ENCODE results near the gene MDP1.

Gene MDP1

GRCh38 chr14:24253936-24254335, 38.1 kb upstream of the MDP1 start:
- no peak for DNase-seq (ENCODE audit: low read depth)
- H3K4me3 ChIP-seq (ENCODE audit: low read depth, low read length), result no peak overlapping the region
- TF ChIP-seq CTCF (IDR thresholded peaks at IDR 0.05; ENCODE audit: low read depth, low read length) (no peak), MYC (IDR thresholded peaks at IDR 0.05; ENCODE audit: low read depth, low read length) (no peak), POLR2A (IDR thresholded peaks at IDR 0.05; ENCODE audit: extremely low read depth, insufficient read length) (no peak), MAX (IDR thresholded peaks at IDR 0.05; ENCODE audit: low read depth, low read length) (no peak)

GRCh38 chr14:24252289-24253124, 36.6 kb upstream of the MDP1 start:
- no peak overlapping the region for H3K4me3 ChIP-seq (ENCODE audit: low read depth, low read length)
- DNase-seq (ENCODE audit: low read depth), result no peak
- TF ChIP-seq CTCF (IDR thresholded peaks at IDR 0.05; ENCODE audit: low read depth, low read length) (no peak), MAX (IDR thresholded peaks at IDR 0.05; ENCODE audit: low read depth, low read length) (no peak), POLR2A (IDR thresholded peaks at IDR 0.05; ENCODE audit: extremely low read depth, insufficient read length) (no peak), MYC (IDR thresholded peaks at IDR 0.05; ENCODE audit: low read depth, low read length) (no peak)

- no peak overlapping the region for H3K4me3 ChIP-seq (ENCODE audit: low read depth, low read length)
- TF ChIP-seq POLR2A (IDR thresholded peaks at IDR 0.05; ENCODE audit: extremely low read depth, insufficient read length) (no peak), CTCF (IDR thresholded peaks at IDR 0.05; ENCODE audit: low read depth, low read length) (no peak), MYC (IDR thresholded peaks at IDR 0.05; ENCODE audit: low read depth, low read length) (no peak), MAX (IDR thresholded peaks at IDR 0.05; ENCODE audit: low read depth, low read length) (no peak)
- no peak for DNase-seq (ENCODE audit: low read depth)
Measured at GRCh38 chr14:24251880-24252288, 36.0 kb upstream of the MDP1 start.

- DNase-seq (ENCODE audit: low read depth), result no peak
- H3K4me3 ChIP-seq (ENCODE audit: low read depth, low read length), result no peak overlapping the region
- TF ChIP-seq POLR2A (IDR thresholded peaks at IDR 0.05; ENCODE audit: extremely low read depth, insufficient read length) (no peak), CTCF (IDR thresholded peaks at IDR 0.05; ENCODE audit: low read depth, low read length) (no peak), MAX (IDR thresholded peaks at IDR 0.05; ENCODE audit: low read depth, low read length) (no peak), MYC (IDR thresholded peaks at IDR 0.05; ENCODE audit: low read depth, low read length) (no peak)
Measured at GRCh38 chr14:24250354-24250753, 34.5 kb upstream of the MDP1 start.

GRCh38 chr14:24249230-24250021, 33.6 kb upstream of the MDP1 start:
- H3K4me3 ChIP-seq (ENCODE audit: low read depth, low read length), result no peak overlapping the region
- DNase-seq (ENCODE audit: low read depth), result no peak
- TF ChIP-seq CTCF (IDR thresholded peaks at IDR 0.05; ENCODE audit: low read depth, low read length), result no peak
- no peak for TF ChIP-seq MAX (IDR thresholded peaks at IDR 0.05; ENCODE audit: low read depth, low read length)
- TF ChIP-seq MYC (IDR thresholded peaks at IDR 0.05; ENCODE audit: low read depth, low read length), result no peak
- TF ChIP-seq POLR2A (IDR thresholded peaks at IDR 0.05; ENCODE audit: extremely low read depth, insufficient read length), result no peak

Data from NB4 (cell line).